Panc1 (cell line): ENCODE results near the gene FZR1. TPM values are rescaled to one million over a fixed set of nuclear protein-coding genes. Genes with fewer than 3 reads are reported as not detected.

Experiments
- ATAC-seq: fragments of 200-7000 bp; cut with Tn5 transposase; 2 replicates; pipeline ENCODE4 v1.9.1; 2020; ENCODE audit warnings: mild to moderate bottlenecking, moderate library complexity
- BruUV-seq: library from RNA; stranded (reverse); fragments of 400-500 nt; replicated peaks from 2 replicates; lab custom pipeline; 2021; lab: Mats Ljungman, UMichigan
- CTCF ChIA-PET: fragments of 300-600 bp; sonication (Branson Sonifier 250); formaldehyde crosslinking; loops from one replicate; lab custom pipeline; 2022; ENCODE audit warnings: antibody characterized with exemption; lab: Charles Lee
- POLR2A ChIA-PET: fragments of 300-600 bp; sonication (Branson Sonifier 250); formaldehyde crosslinking; loops from one replicate; lab custom pipeline; 2022; ENCODE audit warnings: antibody characterized with exemption; lab: Charles Lee
- DNase-seq: peaks from one replicate; pipeline ENCODE4 v3.0.0-alpha.2; 2010; ENCODE audit warnings: low read depth, low spot score
- H3K27ac ChIP-seq: 2 replicates; pipeline ENCODE4 v1.5.1; 2011; ENCODE audit warnings: mild to moderate bottlenecking, low read length, inconsistent platforms
- H3K27me3 ChIP-seq: fragments of 200-500 bp; sonication (Bioruptor generic); 2 replicates; pipeline ENCODE4 v1.6.0; 2014; ENCODE audit warnings: low read length, inconsistent platforms; ENCODE audit not compliant: control insufficient read depth, insufficient read depth
- H3K36me3 ChIP-seq: fragments of 200-500 bp; sonication (Bioruptor generic); 2 replicates; pipeline ENCODE4 v1.5.1; 2014; ENCODE audit warnings: inconsistent platforms, mild to moderate bottlenecking, low read length, moderate library complexity; ENCODE audit not compliant: control insufficient read depth, insufficient read depth
- H3K4me1 ChIP-seq: 2 replicates; pipeline ENCODE4 v1.5.1; 2011; ENCODE audit warnings: inconsistent platforms, mild to moderate bottlenecking, low read length, moderate library complexity; ENCODE audit not compliant: control insufficient read depth, insufficient read depth
- H3K4me3 ChIP-seq, 2 experiments: 2 replicates each; pipeline ENCODE4 v1.5.1; 2011 to 2012; ENCODE audit warnings: low read depth in 2 of 2, low read length in 2 of 2, mild to moderate bottlenecking in 2 of 2, inconsistent platforms in 1 of 2, moderate library complexity in 1 of 2
- H3K9me3 ChIP-seq: fragments of 200-500 bp; sonication (Bioruptor generic); 2 replicates; pipeline ENCODE4 v1.5.1; 2014; ENCODE audit warnings: low read depth, mild to moderate bottlenecking, inconsistent platforms, low read length, moderate library complexity; ENCODE audit not compliant: control insufficient read depth, insufficient read depth
- POLR2AphosphoS5 ChIP-seq: IDR thresholded peaks from 2 replicates; pipeline ENCODE4 v1.6.1; 2012; ENCODE audit warnings: mild to moderate bottlenecking, low read depth, low read length, moderate library complexity
- SIN3A ChIP-seq: IDR thresholded peaks from 2 replicates; pipeline ENCODE4 v1.6.1; 2012; ENCODE audit warnings: low read depth, mild to moderate bottlenecking, low read length, moderate library complexity, borderline replicate concordance; ENCODE audit not compliant: insufficient read depth
- TCF7L2 ChIP-seq: IDR thresholded peaks from 2 replicates; pipeline ENCODE4 v1.6.1; 2011; ENCODE audit warnings: mild to moderate bottlenecking, low read depth, low read length, inconsistent platforms
- in situ Hi-C: cut with HindIII; loops from 2 replicates; pipeline ENCODE4 v1.10.0; 2016; ENCODE audit warnings: low sequenced_read_pairs, low pct_unique_long_range_greater_than_20kb
- intact Hi-C: fragments of 100-400 bp; cut with micrococcal nuclease; formaldehyde crosslinking; loops from one replicate; pipeline ENCODE4 v1.10.0; 2022; ENCODE audit not compliant: unreplicated experiment
- total RNA-seq: library from RNA; stranded (reverse); gene quantifications from one replicate; pipeline ENCODE4 v1.2.1, GENCODE V29; 2021; ENCODE audit not compliant: unreplicated experiment
- TF ChIP-seq, protein P1 (sequence below): fragments of 450-650 bp; IDR thresholded peaks from 2 replicates; pipeline ENCODE4 v1.5.1; 2017; ENCODE audit warnings: mild to moderate bottlenecking
- TF ChIP-seq, protein P2 (sequence below), 2 experiments: IDR thresholded peaks; 2 replicates each; pipeline ENCODE4 v1.6.1; 2011 to 2012; ENCODE audit warnings: low read depth in 2 of 2, control low read depth in 1 of 2, low read length in 1 of 2, mild to moderate bottlenecking in 1 of 2, moderate library complexity in 1 of 2; ENCODE audit not compliant: insufficient read depth in 1 of 2

The FZR1 gene
- total RNA-seq, 1 experiment from 2014 or later = 48.7 TPM

DNA sequence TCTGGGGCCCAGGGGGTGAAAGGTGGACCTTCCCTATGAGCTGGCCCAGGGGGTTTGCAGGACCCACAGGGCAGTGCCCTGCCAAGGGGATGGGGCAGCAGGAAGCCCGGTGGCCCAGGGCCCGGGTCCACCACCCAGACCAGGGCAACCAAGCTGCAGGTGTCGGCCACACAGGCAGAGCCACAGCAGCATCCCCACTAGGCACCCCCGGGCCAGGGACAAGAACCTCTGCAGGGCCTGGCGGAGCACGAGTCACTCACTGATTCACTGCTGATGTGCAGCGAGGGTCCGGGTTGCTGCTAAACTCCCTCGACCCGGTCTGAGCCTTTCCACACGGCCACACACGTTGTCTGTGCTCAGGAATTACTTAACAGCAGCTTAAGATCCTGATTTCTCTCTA lies 8.8 kb downstream of the FZR1 start:
- CTCF ChIA-PET = no interaction called here
- no TSS peak for BruUV-seq

DNA sequence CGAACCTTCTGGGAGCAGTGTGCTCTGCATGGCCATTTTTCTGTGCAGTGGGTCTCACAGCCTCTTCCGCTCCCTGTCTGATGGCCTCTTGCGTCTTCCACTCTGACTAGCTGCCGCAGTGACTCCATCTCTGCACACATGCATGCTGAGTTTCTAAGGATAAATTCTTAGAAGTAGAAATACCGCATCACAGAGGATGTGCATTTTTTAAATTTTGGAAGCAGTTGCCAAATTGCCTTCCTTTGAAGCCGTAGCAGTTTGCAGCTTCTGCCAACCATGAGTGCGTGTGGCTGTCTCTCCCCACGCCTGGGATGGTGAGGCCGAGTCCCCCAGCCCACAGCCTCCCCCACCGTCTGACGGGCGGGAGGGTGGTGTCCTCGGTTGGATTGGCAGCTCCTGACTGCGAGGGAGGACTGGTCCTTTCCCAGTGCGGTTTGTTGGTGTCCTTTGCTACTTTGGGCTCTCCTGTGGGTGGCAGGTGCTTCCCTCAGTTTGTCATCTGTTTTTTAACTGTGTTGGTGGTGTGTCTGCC lies 9.8 kb downstream of the FZR1 start:
- POLR2A ChIA-PET = no interaction called here
- ATAC-seq (no peak), DNase-seq (no peak)
- CTCF ChIA-PET = no interaction called here
- TF ChIP-seq, protein P1, sequence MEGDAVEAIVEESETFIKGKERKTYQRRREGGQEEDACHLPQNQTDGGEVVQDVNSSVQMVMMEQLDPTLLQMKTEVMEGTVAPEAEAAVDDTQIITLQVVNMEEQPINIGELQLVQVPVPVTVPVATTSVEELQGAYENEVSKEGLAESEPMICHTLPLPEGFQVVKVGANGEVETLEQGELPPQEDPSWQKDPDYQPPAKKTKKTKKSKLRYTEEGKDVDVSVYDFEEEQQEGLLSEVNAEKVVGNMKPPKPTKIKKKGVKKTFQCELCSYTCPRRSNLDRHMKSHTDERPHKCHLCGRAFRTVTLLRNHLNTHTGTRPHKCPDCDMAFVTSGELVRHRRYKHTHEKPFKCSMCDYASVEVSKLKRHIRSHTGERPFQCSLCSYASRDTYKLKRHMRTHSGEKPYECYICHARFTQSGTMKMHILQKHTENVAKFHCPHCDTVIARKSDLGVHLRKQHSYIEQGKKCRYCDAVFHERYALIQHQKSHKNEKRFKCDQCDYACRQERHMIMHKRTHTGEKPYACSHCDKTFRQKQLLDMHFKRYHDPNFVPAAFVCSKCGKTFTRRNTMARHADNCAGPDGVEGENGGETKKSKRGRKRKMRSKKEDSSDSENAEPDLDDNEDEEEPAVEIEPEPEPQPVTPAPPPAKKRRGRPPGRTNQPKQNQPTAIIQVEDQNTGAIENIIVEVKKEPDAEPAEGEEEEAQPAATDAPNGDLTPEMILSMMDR = no peak
- TF ChIP-seq, protein P2, sequence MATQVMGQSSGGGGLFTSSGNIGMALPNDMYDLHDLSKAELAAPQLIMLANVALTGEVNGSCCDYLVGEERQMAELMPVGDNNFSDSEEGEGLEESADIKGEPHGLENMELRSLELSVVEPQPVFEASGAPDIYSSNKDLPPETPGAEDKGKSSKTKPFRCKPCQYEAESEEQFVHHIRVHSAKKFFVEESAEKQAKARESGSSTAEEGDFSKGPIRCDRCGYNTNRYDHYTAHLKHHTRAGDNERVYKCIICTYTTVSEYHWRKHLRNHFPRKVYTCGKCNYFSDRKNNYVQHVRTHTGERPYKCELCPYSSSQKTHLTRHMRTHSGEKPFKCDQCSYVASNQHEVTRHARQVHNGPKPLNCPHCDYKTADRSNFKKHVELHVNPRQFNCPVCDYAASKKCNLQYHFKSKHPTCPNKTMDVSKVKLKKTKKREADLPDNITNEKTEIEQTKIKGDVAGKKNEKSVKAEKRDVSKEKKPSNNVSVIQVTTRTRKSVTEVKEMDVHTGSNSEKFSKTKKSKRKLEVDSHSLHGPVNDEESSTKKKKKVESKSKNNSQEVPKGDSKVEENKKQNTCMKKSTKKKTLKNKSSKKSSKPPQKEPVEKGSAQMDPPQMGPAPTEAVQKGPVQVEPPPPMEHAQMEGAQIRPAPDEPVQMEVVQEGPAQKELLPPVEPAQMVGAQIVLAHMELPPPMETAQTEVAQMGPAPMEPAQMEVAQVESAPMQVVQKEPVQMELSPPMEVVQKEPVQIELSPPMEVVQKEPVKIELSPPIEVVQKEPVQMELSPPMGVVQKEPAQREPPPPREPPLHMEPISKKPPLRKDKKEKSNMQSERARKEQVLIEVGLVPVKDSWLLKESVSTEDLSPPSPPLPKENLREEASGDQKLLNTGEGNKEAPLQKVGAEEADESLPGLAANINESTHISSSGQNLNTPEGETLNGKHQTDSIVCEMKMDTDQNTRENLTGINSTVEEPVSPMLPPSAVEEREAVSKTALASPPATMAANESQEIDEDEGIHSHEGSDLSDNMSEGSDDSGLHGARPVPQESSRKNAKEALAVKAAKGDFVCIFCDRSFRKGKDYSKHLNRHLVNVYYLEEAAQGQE (IDR thresholded peaks at IDR 0.05; ENCODE audit: insufficient read depth in 1 of 2, low read depth in 2 of 2, low read length in 1 of 2) = no peak
- TF ChIP-seq TCF7L2 (no peak), SIN3A (no peak), POLR2AphosphoS5 (no peak)
- H3K27me3 ChIP-seq = no peaks in the 10 kb centered on the region
- intact Hi-C loops = no loop called here
- H3K9me3 ChIP-seq = no peaks in the 10 kb centered on the region
- in situ Hi-C loops = no loop called here
- BruUV-seq = no TSS peak
- no peaks in the 10 kb centered on the region; the same call in none of the 2 replicates for H3K4me1 ChIP-seq
- H3K27ac ChIP-seq = no peak overlapping the region
- no peaks in the 10 kb centered on the region for H3K36me3 ChIP-seq
- H3K4me3 ChIP-seq = no peak overlapping the region

More for the DNA sequence above, 8.8 kb downstream of the FZR1 start:
- intact Hi-C loops (no loop called here), in situ Hi-C loops (no loop called here)
- H3K4me3 ChIP-seq = no peak overlapping the region
- H3K27ac ChIP-seq = no peak overlapping the region
- no peaks in the 10 kb centered on the region for H3K36me3 ChIP-seq
- H3K27me3 ChIP-seq = no peaks in the 10 kb centered on the region
- no peak for ATAC-seq
- POLR2A ChIA-PET = no interaction called here
- no peaks in the 10 kb centered on the region; the same call in none of the 2 replicates for H3K4me1 ChIP-seq
- H3K9me3 ChIP-seq = no peaks in the 10 kb centered on the region
- DNase-seq = no peak
- TF ChIP-seq, protein P2 (IDR thresholded peaks at IDR 0.05; ENCODE audit: insufficient read depth in 1 of 2, low read depth in 2 of 2, low read length in 1 of 2) = no peak
- TF ChIP-seq TCF7L2 = no peak
- no peak for TF ChIP-seq SIN3A
- TF ChIP-seq POLR2AphosphoS5 = no peak
- TF ChIP-seq, protein P1 = no peak
